Adrenal gland (tissue), 12 donors: ENCODE data around the gene DGKG. TPM values are rescaled to one million over a fixed set of nuclear protein-coding genes. Genes with fewer than 3 reads are reported as not detected.

Experiments used
- DNase-seq, 7 donors: peaks; one replicate each; pipeline ENCODE4 v3.0.0-alpha.2; 2019 to 2020
- H3K27ac ChIP-seq, 5 donors: fragments of 200-600 bp; sonication (generic) in 4 of 5; 1 replicate in 3 of 5; 2 replicates in 2 of 5; pipeline versions ENCODE4 v1.5.1 to v1.8.0; 2016 to 2020; ENCODE audit warnings: mild to moderate bottlenecking in 1 of 5
- H3K27me3 ChIP-seq: fragments of 200-600 bp; 2 replicates; pipeline ENCODE4 v1.8.0; 2021
- H3K36me3 ChIP-seq, 2 donors: fragments of 200-600 bp; replicated peaks in 1 of 2; 1 replicate in 1 of 2; 2 replicates in 1 of 2; pipeline versions ENCODE4 v1.5.1 to v1.8.0; 2018 to 2022
- H3K4me1 ChIP-seq, 2 donors: fragments of 200-600 bp; replicated peaks in 1 of 2; 1 replicate in 1 of 2; 2 replicates in 1 of 2; pipeline versions ENCODE4 v1.5.1 to v1.8.0; 2018 to 2021
- H3K4me3 ChIP-seq, 4 donors: fragments of 200-600 bp; sonication (generic) in 3 of 4; one replicate each; pipeline ENCODE4 v1.5.1; 2016 to 2018
- H3K9me3 ChIP-seq, 3 donors: fragments of 200-600 bp; sonication (generic) in 1 of 3; replicated peaks in 1 of 3; 1 replicate in 2 of 3; 2 replicates in 1 of 3; pipeline versions ENCODE4 v1.5.1 to v1.8.0; 2016 to 2021
- POLR2A ChIP-seq, 2 donors: fragments of 450-650 bp; IDR thresholded peaks; one replicate each; pipeline ENCODE4 v1.6.1; 2017; ENCODE audit warnings: antibody characterized with exemption in 2 of 2, mild to moderate bottlenecking in 2 of 2, moderate library complexity in 1 of 2
- WGBS, 4 donors: extraction: QIAGEN DNeasy Blood & Tissue Kit in 2 of 4; methylation state at CpG; one replicate each; pipeline versions ENCODE4 v1.1.5 to v1.1.7; 2013 to 2017; 5-methylcytosine and 5-hydroxymethylcytosine counted together
- intact Hi-C, 2 donors: fragments of 100-400 bp; cut with DNase I; formaldehyde crosslinking; loops; one replicate each; pipeline versions ENCODE4 v1.14.1 to v1.15.0; 2022 to 2023
- polyA plus RNA-seq, 3 donors: library from polyadenylated mRNA; stranded (reverse); fragments of 200-250 nt in 2 of 3; fragments of 350-450 nt in 1 of 3; fragmentation: Illumina TruSeq in 1 of 3; extraction: RNeasy Lipid Tissue Mini Kit (QIAGEN cat#74804) in 1 of 3; gene quantifications; one replicate each; pipeline ENCODE4 v1.2.3, GENCODE V29; 2013 to 2014
- total RNA-seq, 9 donors: library from RNA; depleted of rRNA in 4 of 9; stranded (reverse); fragments of >200 nt in 4 of 9; fragments of 120-200 nt in 1 of 9; fragmentation: NEBNext Ultra II Directional in 1 of 9; extraction: Animal tissue kit (Norgen Biotek cat#: 25700) in 1 of 9; gene quantifications; one replicate each; pipeline versions ENCODE4 v1.1.0 to v1.2.4, GENCODE V29; 2013 to 2023
- TF ChIP-seq, protein P1 (sequence below), 6 experiments: fragments of 450-650 bp in 4 of 6; fragments of 200-600 bp in 2 of 6; sonication (generic) in 1 of 6; IDR thresholded peaks; 1 replicate in 5 of 6; 2 replicates in 1 of 6; pipeline versions ENCODE4 v1.5.1 to v1.8.0; 2016 to 2021; ENCODE audit warnings: antibody characterized with exemption in 6 of 6, mild to moderate bottlenecking in 2 of 6, moderate library complexity in 1 of 6
- donor health status: healthy with polysubstance abuse.
- donor health status: Bipolar disorder and iron deficiency.
- donor health status: DM: yes; HTN: yes; CAD: no.
- donor health status: DM: no; HTN: no; CAD: no.
- donor health status: DM: no; HTN: no; CAD: no.
- donor health status: DM: yes; HTN: yes; CAD: no.

The DGKG gene
- total and polyA plus RNA-seq, 12 donors = 2.9 to 43.7 (median 28.3) TPM

DNA sequence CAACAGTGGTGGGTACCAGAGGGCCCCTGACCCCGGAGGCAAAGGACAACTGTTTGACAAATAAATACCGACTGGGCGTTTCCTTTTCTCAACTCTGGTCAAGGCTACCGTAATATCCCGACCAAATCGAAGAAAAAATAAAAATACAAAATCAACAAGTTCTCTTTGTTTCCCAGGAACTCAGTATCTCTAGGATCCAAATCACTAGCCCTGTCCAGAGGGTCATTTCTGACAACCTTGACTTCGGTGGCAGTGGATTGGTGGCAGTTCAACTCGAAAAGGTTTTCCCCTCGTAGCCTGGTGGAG, 456 bp upstream of the DGKG start:
- TF ChIP-seq, protein P1, sequence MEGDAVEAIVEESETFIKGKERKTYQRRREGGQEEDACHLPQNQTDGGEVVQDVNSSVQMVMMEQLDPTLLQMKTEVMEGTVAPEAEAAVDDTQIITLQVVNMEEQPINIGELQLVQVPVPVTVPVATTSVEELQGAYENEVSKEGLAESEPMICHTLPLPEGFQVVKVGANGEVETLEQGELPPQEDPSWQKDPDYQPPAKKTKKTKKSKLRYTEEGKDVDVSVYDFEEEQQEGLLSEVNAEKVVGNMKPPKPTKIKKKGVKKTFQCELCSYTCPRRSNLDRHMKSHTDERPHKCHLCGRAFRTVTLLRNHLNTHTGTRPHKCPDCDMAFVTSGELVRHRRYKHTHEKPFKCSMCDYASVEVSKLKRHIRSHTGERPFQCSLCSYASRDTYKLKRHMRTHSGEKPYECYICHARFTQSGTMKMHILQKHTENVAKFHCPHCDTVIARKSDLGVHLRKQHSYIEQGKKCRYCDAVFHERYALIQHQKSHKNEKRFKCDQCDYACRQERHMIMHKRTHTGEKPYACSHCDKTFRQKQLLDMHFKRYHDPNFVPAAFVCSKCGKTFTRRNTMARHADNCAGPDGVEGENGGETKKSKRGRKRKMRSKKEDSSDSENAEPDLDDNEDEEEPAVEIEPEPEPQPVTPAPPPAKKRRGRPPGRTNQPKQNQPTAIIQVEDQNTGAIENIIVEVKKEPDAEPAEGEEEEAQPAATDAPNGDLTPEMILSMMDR (IDR thresholded peaks at IDR 0.05) = no peak
- no peak for TF ChIP-seq POLR2A (IDR thresholded peaks at IDR 0.05)
- DNase-seq = no peak
- intact Hi-C loops = no loop called here
- peaks cover 8 to 27% of the 10 kb centered on the region in 2 donors for H3K4me1 ChIP-seq
- 14 to 21% (median 15%) methylated on average over 9 of the region's 9 CpGs for whole genome bisulfite sequencing, 4 donors
- H3K27me3 ChIP-seq = peaks cover 29% of the 10 kb centered on the region
- no peaks in the 10 kb centered on the region for H3K36me3 ChIP-seq
- peak overlapping the region in 2 of 4 donors; percentile 22 to 53 for H3K4me3 ChIP-seq
- no peaks in the 10 kb centered on the region for H3K9me3 ChIP-seq
- peak overlapping the region in 1 of 5 donors; percentile 46 for H3K27ac ChIP-seq

DNA sequence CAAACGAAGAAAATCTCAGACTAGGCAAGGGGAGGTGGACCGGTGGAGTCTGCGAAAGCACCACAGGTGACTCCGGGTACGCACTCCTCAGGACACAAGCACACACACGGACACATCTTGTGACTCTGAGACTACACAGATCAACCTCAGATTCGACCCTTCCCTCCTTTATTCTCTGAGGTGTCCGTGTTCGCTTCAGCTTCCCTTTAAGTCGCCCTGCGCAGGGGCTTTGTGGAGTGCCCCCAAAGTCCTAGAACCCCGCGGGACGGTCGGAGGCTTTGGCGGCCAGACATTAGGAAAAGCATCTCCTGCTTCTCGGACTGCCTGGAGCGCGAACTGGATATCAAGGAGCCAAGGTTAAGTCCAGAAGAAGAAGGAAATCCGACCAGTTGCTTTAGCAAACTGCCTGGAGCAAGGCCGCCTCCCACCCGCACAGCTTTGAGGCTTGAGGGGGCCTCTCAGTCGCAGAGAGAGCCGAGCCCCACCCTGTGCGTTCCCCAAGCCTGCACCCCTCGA, 730 bp downstream of the DGKG start:
- H3K4me3 ChIP-seq = peak overlapping the region in 2 of 4 donors; percentile 22 to 53
- no peaks in the 10 kb centered on the region for H3K36me3 ChIP-seq
- H3K27me3 ChIP-seq = peaks cover 28% of the 10 kb centered on the region
- 0 to 3% (median 2%) methylated on average over 12 to 26 of the region's 26 CpGs for WGBS, 4 donors
- H3K4me1 ChIP-seq = peaks cover 8 to 27% of the 10 kb centered on the region in 2 donors
- H3K27ac ChIP-seq = peak overlapping the region in 3 of 5 donors; percentile 1 to 46 (median 42)
- H3K9me3 ChIP-seq = no peaks in the 10 kb centered on the region
- DNase-seq = no peak
- intact Hi-C loops = no loop called here
- TF ChIP-seq POLR2A (IDR thresholded peaks at IDR 0.05) = no peak
- TF ChIP-seq, protein P1 (IDR thresholded peaks at IDR 0.05) = no peak

DNA sequence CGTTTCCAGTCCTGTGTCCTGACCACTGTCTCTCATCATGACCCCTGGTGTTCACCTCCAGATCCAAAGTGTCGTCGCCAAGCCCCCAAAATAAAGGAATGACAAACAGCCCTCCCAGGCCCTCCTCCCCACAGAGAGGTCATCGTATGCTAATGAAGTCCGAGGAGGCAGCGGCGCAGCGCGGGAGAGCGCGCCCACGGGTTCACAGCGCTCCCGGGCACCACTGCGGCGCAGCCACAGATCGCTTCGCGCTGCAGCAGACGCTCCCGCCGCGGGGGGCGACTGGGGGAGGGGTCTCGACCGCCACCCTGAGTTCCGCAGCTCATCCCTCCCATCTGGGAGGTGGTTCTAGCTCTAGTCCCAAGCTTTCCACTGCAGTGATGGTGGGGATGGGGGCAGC, 1.3 kb downstream of the DGKG start:
- intact Hi-C loops = no loop called here
- Histone ChIP-seq H3K9me3 (no peaks in the 10 kb centered on the region), H3K27ac (peak overlapping the region in 2 of 5 donors; percentile 42 to 46), H3K4me3 (peak overlapping the region in 1 of 4 donors; percentile 53), H3K36me3 (no peaks in the 10 kb centered on the region), H3K27me3 (peaks cover 28% of the 10 kb centered on the region), H3K4me1 (peaks cover 8 to 27% of the 10 kb centered on the region in 2 donors)
- TF ChIP-seq, protein P1 (IDR thresholded peaks at IDR 0.05) = peak in 1 of 6 experiments; percentile 7
- TF ChIP-seq POLR2A (IDR thresholded peaks at IDR 0.05) = no peak
- 2 to 6% (median 4%) methylated on average over 7 to 27 of the region's 27 CpGs for WGBS, 4 donors
- DNase-seq = peak in 2 of 7 donors; percentile 26 to 56

DNA sequence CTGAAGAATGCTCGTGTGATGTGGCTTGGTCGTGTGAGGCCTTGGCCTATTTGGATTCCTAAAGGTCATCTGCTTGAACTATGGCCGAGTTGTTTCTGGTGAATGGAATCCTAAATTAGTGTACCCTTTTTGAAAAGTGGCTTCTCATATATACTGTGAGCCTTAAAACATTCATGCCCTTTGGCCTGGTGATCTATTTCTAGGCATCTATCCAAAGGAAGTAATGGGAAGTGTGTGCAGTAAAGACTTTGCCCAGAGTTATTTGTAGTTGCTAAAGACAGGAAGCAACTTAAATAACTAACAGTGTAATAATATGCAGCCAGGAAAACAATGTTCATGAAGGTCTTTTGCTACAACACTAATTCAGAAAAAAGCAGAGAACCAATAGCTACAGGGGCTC, 3.0 kb downstream of the DGKG start:
- TF ChIP-seq, protein P1 (IDR thresholded peaks at IDR 0.05) = no peak
- no peak for DNase-seq
- no peak overlapping the region for H3K4me3 ChIP-seq
- H3K27me3 ChIP-seq = peaks cover 17% of the 10 kb centered on the region
- WGBS, 4 donors = 9 to 43% (median 27%) methylated on average over 3 of the region's 3 CpGs
- H3K36me3 ChIP-seq = no peaks in the 10 kb centered on the region
- intact Hi-C loops = no loop called here
- H3K9me3 ChIP-seq = no peaks in the 10 kb centered on the region
- peak overlapping the region in 1 of 5 donors; percentile 24 for H3K27ac ChIP-seq
- H3K4me1 ChIP-seq = peaks cover 8 to 27% of the 10 kb centered on the region in 2 donors
